ENCODE results near the gene TRH.

GRCh38 chr3:129961141-129961541 lies 13.4 kb upstream of the TRH start:
- TF ChIP-seq MYC (IDR thresholded peaks at IDR 0.05; ENCODE audit: low read depth, low read length) (no peak), CTCF (IDR thresholded peaks at IDR 0.05; ENCODE audit: extremely low read depth in 1 of 2, insufficient read depth in 1 of 2, low read depth in 1 of 2, low read length in 2 of 2) (no peak), JUN (IDR thresholded peaks at IDR 0.05; ENCODE audit: borderline replicate concordance, insufficient read depth, insufficient read length, low read depth) (no peak), POLR2A (IDR thresholded peaks at IDR 0.05; ENCODE audit: low read depth, low read length) (no peak), POLR2AphosphoS5 (IDR thresholded peaks at IDR 0.05; ENCODE audit: insufficient read depth, low read depth, low read length) (no peak), EZH2 (IDR thresholded peaks at IDR 0.05; ENCODE audit: borderline replicate concordance, low read depth, low read length, severe bottlenecking) (no peak)

All from endothelial cell of umbilical vein (primary cell).